HEK293T (cell line): ENCODE results near the gene ACO2.

Experiments used
- CTCF ChIA-PET: fragments of 350-600 bp; formaldehyde crosslinking; extraction: SDS; loops from one replicate; lab custom pipeline; 2021; ENCODE audit warnings: antibody characterized with exemption, inconsistent platforms; lab: Yijun Ruan, JAX
- POLR2A ChIA-PET: fragments of 350-600 bp; formaldehyde crosslinking; extraction: SDS; loops from one replicate; lab custom pipeline; 2020; ENCODE audit warnings: antibody characterized with exemption, inconsistent platforms; lab: Yijun Ruan, JAX
- DNase-seq: peaks from one replicate; pipeline ENCODE4 v3.0.0; 2012; ENCODE audit warnings: mixed read lengths; ENCODE audit errors: extremely low spot score
- ARNT ChIP-seq: fragments of 450-650 bp; IDR thresholded peaks from 2 replicates; pipeline ENCODE4 v1.6.1; 2017; ENCODE audit warnings: mild to moderate bottlenecking
- BHLHE40 ChIP-seq: fragments of 450-650 bp; IDR thresholded peaks from 2 replicates; pipeline ENCODE4 v1.6.1; 2016; ENCODE audit warnings: mild to moderate bottlenecking, moderate library complexity, borderline replicate concordance
- CTBP1 ChIP-seq: fragments of 450-650 bp; IDR thresholded peaks from 2 replicates; pipeline ENCODE4 v1.6.1; 2016; ENCODE audit warnings: borderline replicate concordance
- ELF4 ChIP-seq: fragments of 450-650 bp; IDR thresholded peaks from 2 replicates; pipeline ENCODE4 v1.6.1; 2017; ENCODE audit warnings: antibody characterized with exemption
- FOXA1 ChIP-seq: fragments of 450-650 bp; IDR thresholded peaks from 2 replicates; pipeline ENCODE4 v1.6.1; 2016; ENCODE audit warnings: mild to moderate bottlenecking
- FOXK2 ChIP-seq: fragments of 450-650 bp; IDR thresholded peaks from 2 replicates; pipeline ENCODE4 v1.6.1; 2016; ENCODE audit warnings: mild to moderate bottlenecking
- FOXM1 ChIP-seq: fragments of 450-650 bp; IDR thresholded peaks from 2 replicates; pipeline ENCODE4 v1.6.1; 2017; ENCODE audit warnings: mild to moderate bottlenecking, borderline replicate concordance
- HDGF ChIP-seq: fragments of 450-650 bp; IDR thresholded peaks from 2 replicates; pipeline ENCODE4 v1.6.1; 2017; ENCODE audit warnings: antibody characterized with exemption, borderline replicate concordance
- L3MBTL2 ChIP-seq: fragments of 450-650 bp; conservative IDR thresholded peaks from 2 replicates; pipeline ENCODE4 v1.6.1; 2016; ENCODE audit warnings: mild to moderate bottlenecking
- LEF1 ChIP-seq: fragments of 450-650 bp; IDR thresholded peaks from 2 replicates; pipeline ENCODE4 v1.6.1; 2017; ENCODE audit warnings: mild to moderate bottlenecking, borderline replicate concordance
- NFRKB ChIP-seq: fragments of 450-650 bp; IDR thresholded peaks from 2 replicates; pipeline ENCODE4 v1.6.1; 2016; ENCODE audit warnings: mild to moderate bottlenecking, moderate library complexity
- PKNOX1 ChIP-seq: fragments of 450-650 bp; IDR thresholded peaks from 2 replicates; pipeline ENCODE4 v1.6.1; 2016
- SP1 ChIP-seq: fragments of 450-650 bp; IDR thresholded peaks from 2 replicates; pipeline ENCODE4 v1.6.1; 2017
- SUZ12 ChIP-seq: fragments of 450-650 bp; IDR thresholded peaks from 2 replicates; pipeline ENCODE4 v1.6.1; 2016; ENCODE audit warnings: mild to moderate bottlenecking
- TARDBP ChIP-seq: fragments of 450-650 bp; IDR thresholded peaks from 2 replicates; pipeline ENCODE4 v1.6.1; 2016
- ZNF384 ChIP-seq: fragments of 450-650 bp; IDR thresholded peaks from 2 replicates; pipeline ENCODE4 v1.6.1; 2016

Gene ACO2

DNA sequence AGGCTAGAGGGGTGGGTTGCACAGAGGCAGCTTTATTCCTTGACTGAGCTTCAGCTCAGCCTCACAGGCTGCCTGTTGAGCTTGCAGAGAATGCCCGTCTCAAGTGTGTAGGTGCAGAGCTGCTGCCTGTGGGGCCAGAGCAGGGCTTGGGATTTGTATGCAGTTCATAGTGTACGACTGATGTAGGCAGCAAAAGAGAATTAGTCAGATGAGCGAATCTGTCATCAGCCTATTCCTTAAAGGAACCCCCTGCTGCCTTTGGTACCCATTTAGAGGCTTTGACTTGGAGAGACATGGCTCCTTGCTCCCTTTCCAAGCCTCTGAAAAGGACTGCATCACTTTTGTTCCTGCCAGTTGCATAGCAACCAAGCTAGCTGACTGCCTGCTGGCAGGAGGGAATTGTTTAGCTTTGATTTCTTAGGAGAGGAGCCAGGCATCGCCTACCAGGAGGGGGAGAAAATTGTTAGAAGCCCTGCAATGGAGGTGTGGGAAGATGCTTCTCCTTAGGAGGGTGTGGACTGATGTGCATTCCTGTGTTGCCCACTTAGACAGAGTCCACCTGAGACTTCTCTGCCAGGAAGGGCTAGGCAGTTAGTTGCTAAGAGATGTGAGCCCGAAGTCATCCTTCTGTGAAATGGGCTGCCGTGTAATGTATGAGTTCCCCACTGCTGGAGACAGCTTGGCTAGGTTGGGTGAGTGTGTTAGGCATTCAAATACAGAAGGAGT, 10.9 kb downstream of the ACO2 start:
- TF ChIP-seq LEF1 (no peak), L3MBTL2 (no peak), NFRKB (no peak), ARNT (no peak), FOXM1 (no peak)
- no peak for DNase-seq
- ChIA-PET POLR2A (interaction anchor here (1.6 to 5.6 kb wide), 2 partner anchors 11 to 67 kb away, joined by 5 to 26 read pairs; partner anchors contain the start of genes ACO2 and PHF5A), CTCF (no interaction called here)

- TF ChIP-seq BHLHE40 (no peak), FOXK2 (no peak), ZNF384 (no peak), SP1 (no peak), PKNOX1 (no peak), LEF1 (no peak), FOXA1 (no peak), CTBP1 (no peak)
- no peak for DNase-seq
- CTCF ChIA-PET = no interaction called here
- POLR2A ChIA-PET = interaction anchor here (2.3 to 5.6 kb wide), 2 partner anchors 11 to 34 kb away, joined by 7 to 26 read pairs; partner anchors contain the start of genes ACO2, PHF5A and TOB2
These were observed 11.4 kb downstream of the ACO2 start for GRCh38 chr22:41480397-41480735.

DNA sequence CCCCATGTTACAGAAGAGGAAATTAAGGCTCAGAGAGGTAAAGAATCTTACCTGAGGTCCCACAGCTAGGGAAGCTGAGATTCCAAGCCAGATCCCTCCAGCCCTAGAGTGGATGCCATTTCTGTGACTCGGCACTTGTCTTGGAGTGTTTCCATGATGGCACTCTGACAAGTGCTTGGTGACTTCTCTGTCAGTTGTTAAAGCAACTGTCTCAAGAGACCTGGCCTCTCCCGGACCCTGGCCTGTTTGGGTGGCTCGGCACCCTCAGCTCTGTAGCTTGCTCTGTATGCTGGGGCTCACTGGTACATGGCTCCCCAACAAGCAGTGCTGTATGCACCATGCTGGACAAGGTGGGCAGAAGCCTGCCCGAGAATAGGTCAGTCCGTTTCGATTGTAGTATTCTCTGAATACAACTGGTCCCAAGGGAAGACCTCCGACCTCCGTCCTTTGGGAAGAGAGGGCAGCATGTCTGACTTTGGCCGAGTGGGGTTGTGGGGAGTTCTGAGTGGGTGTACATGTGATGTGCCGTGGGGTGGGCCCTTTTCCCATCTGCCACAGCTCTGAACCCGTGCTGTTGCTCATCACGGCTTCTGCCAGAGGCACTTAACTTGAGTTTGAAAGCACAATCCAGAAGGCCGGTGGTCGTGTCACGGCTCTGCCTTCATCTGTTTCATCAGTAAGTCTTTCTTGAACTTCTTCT, 12.4 kb downstream of the ACO2 start:
- POLR2A ChIA-PET = interaction anchor here (2.3 to 5.6 kb wide), 2 partner anchors 12 to 35 kb away, joined by 7 to 26 read pairs; partner anchors contain the start of genes ACO2, PHF5A and TOB2

DNA sequence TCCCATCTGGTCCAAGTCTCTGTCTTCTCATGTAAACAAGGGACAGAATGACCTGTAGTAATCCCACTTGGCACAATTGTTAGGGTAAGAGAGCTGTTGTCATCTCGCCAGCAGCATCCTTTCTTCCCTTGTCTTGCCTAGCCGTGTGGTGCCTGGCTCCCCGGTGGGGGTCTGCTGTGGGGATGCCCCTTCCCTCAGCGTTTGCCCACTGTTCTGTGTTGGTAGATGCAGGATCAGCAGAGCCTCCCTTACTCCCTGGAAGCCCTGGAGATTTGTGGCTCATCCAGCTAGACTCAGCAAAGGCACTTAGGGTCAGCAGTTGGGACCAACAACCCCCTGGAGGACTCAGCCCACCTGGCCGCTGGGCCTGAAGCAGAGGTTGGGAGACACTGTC, 13.0 kb downstream of the ACO2 start:
- ChIA-PET POLR2A (interaction anchor here (2.3 to 5.6 kb wide), 2 partner anchors 13 to 35 kb away, joined by 7 to 26 read pairs; partner anchors contain the start of genes ACO2, PHF5A and TOB2), CTCF (interaction anchor here (0.6 kb wide), 1 partner anchor 10 kb away, joined by 4 read pairs; no protein-coding TSS in a partner anchor)
- no peak for TF ChIP-seq LEF1
- no peak for TF ChIP-seq TARDBP
- TF ChIP-seq SP1 = no peak
- TF ChIP-seq HDGF = no peak
- TF ChIP-seq FOXK2 = no peak
- TF ChIP-seq SUZ12 = no peak
- no peak for TF ChIP-seq L3MBTL2
- no peak for TF ChIP-seq BHLHE40
- TF ChIP-seq ZNF384 = no peak
- TF ChIP-seq ARNT = no peak
- TF ChIP-seq FOXA1 = no peak
- TF ChIP-seq CTBP1 = no peak
- no peak for TF ChIP-seq NFRKB
- TF ChIP-seq ELF4 = no peak
- no peak for TF ChIP-seq FOXM1
- no peak for TF ChIP-seq PKNOX1
- DNase-seq = no peak

More for the DNA sequence above, 12.4 kb downstream of the ACO2 start:
- CTCF ChIA-PET = no interaction called here
- TF ChIP-seq ARNT (no peak), PKNOX1 (no peak), NFRKB (no peak), BHLHE40 (no peak), SUZ12 (no peak), FOXK2 (no peak), FOXA1 (no peak), CTBP1 (no peak), SP1 (no peak), LEF1 (no peak), FOXM1 (no peak), ZNF384 (no peak), L3MBTL2 (no peak), HDGF (no peak), ELF4 (no peak)
- no peak for DNase-seq

GRCh38 chr22:41482319-41482935, 13.5 kb downstream of the ACO2 start:
- CTCF ChIA-PET = interaction anchor here (0.6 kb wide), 1 partner anchor 10 kb away, joined by 4 read pairs; no protein-coding TSS in a partner anchor
- POLR2A ChIA-PET = interaction anchor here (2.3 to 5.6 kb wide), 2 partner anchors 13 to 36 kb away, joined by 7 to 26 read pairs; partner anchors contain the start of genes ACO2, PHF5A and TOB2
- no peak for DNase-seq
- TF ChIP-seq FOXM1 (no peak), FOXK2 (no peak), BHLHE40 (no peak)
